NB4 (cell line): ENCODE data around the gene SLC46A2.

Experiments
- DNase-seq: peaks from one replicate; pipeline ENCODE4 v3.0.0; 2010; ENCODE audit warnings: low read depth
- H3K4me3 ChIP-seq: one replicate; pipeline ENCODE4 v1.5.1; 2011; ENCODE audit warnings: mild to moderate bottlenecking, low read depth, low read length, moderate library complexity
- CTCF ChIP-seq: IDR thresholded peaks from one replicate; pipeline ENCODE4 v1.5.1; 2012; ENCODE audit warnings: low read depth, low read length
- MAX ChIP-seq: IDR thresholded peaks from 2 replicates; pipeline ENCODE4 v1.6.1; 2011; ENCODE audit warnings: low read depth, low read length
- MYC ChIP-seq: IDR thresholded peaks from 2 replicates; pipeline ENCODE4 v1.6.1; 2011; ENCODE audit warnings: low read depth, low read length
- POLR2A ChIP-seq: IDR thresholded peaks from 2 replicates; pipeline ENCODE4 v1.6.1; 2011; ENCODE audit warnings: mild to moderate bottlenecking; ENCODE audit not compliant: insufficient read length; ENCODE audit errors: extremely low read depth

Gene SLC46A2

GRCh38 chr9:112863214-112863613, 27.5 kb downstream of the SLC46A2 start:
- TF ChIP-seq MAX, result no peak
- H3K4me3 ChIP-seq, result no peak overlapping the region
- DNase-seq, result peak; percentile 92

GRCh38 chr9:112861638-112862555, 28.8 kb downstream of the SLC46A2 start:
- peak; percentile 86 for TF ChIP-seq MAX
- peak; percentile 84 for TF ChIP-seq MYC
- TF ChIP-seq POLR2A, result no peak
- no peak for TF ChIP-seq CTCF
- H3K4me3 ChIP-seq, result peak overlapping the region; percentile 22
- peak; percentile 84 for DNase-seq

- peak; percentile 76 for DNase-seq
- TF ChIP-seq MAX (no peak), MYC (no peak), POLR2A (no peak), CTCF (no peak)
- no peak overlapping the region for H3K4me3 ChIP-seq
Measured at GRCh38 chr9:112861155-112861554, 29.5 kb downstream of the SLC46A2 start.

GRCh38 chr9:112860451-112860850, 30.2 kb downstream of the SLC46A2 start:
- no peak for DNase-seq
- H3K4me3 ChIP-seq, result no peak overlapping the region
- TF ChIP-seq MAX (no peak), POLR2A (no peak), CTCF (no peak), MYC (no peak)

- TF ChIP-seq POLR2A (no peak), CTCF (no peak), MAX (no peak), MYC (no peak)
- H3K4me3 ChIP-seq, result no peak overlapping the region
- DNase-seq, result peak; percentile 93
Measured at GRCh38 chr9:112858625-112859147, 32.0 kb downstream of the SLC46A2 start.

GRCh38 chr9:112858005-112858404, 32.7 kb downstream of the SLC46A2 start:
- no peak for DNase-seq
- TF ChIP-seq POLR2A, result no peak
- no peak for TF ChIP-seq MAX
- no peak overlapping the region for H3K4me3 ChIP-seq
